NCI-H2196 (cell line): ENCODE data around the gene LIMS1.

Source experiments
- DNase-seq: peaks from one replicate; lab custom pipeline; 2025; ENCODE audit not compliant: unreplicated experiment; lab: John Stamatoyannopoulos, UW

LIMS1 gene

GRCh38 chr2:108613261-108614042, 79.2 kb downstream of the LIMS1 start:
- DNase-seq = no peak

DNA sequence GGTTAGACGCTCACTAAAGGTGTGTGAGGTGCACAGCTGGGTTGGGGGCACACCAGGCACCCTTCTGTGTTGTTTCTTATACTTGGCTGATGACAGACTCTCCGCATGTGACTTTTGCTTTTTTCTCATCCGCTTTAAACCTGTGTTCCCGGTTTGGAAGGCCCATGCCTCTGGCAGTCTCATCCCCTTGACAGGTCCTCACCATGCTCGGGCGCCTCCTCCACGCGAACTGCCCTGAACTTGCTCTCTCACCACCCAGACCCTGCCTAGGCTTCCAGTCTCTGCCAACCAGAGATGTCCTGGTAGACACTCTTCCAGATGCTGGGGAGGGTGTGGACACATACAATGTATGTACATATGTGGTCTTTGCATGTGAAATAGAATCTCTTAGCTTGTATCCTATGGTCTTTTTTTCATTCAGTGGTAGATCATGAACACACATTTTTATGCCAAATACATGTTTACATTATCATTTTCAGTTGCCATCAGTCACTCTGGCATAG, 79.8 kb downstream of the LIMS1 start:
- DNase-seq = no peak

GRCh38 chr2:108614659-108615058, 80.4 kb downstream of the LIMS1 start:
- no peak for DNase-seq

DNA sequence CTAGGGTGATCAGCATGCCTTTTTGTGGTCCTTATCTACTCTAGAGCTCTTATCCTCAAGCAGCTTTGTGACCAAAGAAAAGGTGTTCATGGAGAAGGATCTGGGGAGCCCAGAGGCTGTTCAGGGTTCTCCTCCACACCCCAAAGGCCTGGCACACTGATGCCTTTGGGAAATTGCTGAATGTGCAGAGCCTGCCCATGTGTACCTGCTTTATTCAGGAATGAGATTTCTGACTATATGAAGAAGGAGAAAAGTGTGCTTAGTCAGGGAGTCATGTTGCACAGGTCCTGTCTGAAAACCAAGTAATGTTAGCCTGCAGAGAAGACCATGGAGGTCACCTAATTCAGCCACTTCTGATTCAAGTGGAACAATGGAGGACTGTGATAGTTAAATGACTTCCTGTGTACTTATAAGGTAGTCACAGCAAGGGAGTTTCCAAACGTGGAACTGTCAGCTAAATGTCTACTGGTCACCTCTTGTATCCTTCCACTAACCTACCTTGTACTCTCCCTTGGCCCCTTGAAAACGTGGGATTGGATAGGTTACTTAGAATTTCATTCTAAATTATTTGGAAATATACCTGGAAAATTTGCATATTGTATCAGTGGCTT, 81.3 kb downstream of the LIMS1 start:
- peak; percentile 16 for DNase-seq

DNA sequence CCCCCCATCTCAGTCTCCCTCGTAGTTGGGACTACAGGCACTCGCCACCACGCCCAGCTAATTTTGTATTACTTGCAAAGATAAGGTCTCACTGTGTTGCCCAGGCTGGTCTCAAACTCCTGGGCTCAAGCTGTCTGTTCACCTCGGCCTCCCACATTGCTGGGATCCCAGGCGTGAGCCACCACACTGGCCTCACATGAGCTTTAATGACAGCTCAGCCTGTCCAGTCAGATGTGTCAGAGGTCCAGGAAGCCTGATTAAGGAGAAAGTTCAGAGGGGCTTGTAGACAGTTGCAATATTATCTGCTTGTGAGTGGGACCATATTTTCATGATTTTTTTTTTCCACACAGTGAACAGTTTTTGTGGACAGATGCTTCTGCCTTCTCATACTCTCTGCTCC, 82.0 kb downstream of the LIMS1 start:
- no peak for DNase-seq

- peak; percentile 67 for DNase-seq
Measured at GRCh38 chr2:108616751-108617161, 82.5 kb downstream of the LIMS1 start.

DNA sequence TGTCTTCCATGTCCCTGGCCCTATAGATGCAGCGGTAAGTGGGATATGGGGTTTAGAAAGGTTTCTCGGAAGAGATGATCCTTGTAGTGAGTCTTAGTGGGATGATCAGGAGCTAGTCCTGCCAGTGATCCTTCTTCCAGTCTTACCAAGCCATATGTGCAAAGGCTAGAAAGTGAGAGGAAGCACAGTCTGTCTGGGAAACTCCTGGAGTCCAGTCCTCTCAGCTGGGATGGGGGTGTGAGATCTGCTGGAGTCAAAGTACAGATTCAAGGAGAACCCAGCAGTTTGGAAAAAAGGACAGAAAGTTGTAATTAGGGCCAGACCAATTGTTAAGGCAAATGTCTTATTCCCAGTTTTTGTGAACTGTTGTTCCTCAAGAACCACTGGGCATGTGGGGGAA, 83.3 kb downstream of the LIMS1 start:
- DNase-seq = no peak

DNA sequence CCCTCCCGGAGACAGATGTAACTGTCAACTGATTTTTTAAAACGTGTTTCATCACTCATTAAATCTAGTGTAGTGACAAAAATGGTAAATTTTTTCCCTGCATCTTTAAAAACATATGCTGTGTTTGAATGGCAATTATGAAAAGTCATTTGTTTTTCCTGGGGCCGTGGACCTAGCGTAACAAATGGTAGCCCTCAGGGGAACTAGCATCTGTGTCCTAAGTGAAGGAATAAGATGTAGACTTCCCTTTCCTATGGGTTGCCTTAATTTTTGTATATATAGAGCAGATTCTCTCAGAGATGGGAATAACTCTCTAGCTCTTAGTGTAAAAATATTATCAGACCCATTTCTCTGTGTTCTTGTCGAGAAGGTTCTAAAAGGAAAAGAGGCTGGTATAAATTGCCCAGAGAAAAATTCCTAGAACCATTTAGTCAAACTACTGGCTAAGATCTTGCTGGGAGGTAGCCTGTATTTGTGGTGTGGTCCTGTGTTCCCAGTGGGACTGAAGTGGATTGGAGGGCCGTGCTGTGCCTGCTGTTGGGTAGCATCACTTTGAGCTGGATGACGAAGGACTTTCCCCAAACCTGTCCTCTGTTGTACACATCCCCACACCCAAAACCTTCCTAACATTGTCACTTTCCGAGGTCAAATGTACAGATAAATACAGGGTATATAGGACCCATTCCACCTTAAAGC, 85.8 kb downstream of the LIMS1 start:
- DNase-seq = no peak

DNA sequence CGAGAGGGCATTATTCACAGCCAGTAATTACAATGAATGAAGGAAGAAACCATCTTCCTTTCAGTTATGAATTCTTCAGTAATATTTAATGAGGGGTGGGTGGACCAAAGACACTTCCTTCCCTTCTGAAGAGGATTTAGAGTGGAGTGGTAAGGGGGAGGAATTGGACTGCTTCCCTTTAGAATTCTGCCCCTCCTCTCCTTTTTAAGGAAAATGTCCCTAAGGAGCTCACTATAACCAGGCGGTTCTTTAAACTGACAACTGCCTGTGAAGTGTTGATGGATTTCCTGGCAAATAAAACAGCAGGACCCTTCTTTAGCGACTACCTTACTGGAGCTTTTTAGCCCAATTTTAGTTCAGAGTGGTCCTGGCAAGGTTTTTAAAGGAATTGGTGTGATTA, 86.4 kb downstream of the LIMS1 start:
- DNase-seq = no peak

- peak; percentile 45 for DNase-seq
Measured at GRCh38 chr2:108621087-108621559, 86.9 kb downstream of the LIMS1 start.

DNA sequence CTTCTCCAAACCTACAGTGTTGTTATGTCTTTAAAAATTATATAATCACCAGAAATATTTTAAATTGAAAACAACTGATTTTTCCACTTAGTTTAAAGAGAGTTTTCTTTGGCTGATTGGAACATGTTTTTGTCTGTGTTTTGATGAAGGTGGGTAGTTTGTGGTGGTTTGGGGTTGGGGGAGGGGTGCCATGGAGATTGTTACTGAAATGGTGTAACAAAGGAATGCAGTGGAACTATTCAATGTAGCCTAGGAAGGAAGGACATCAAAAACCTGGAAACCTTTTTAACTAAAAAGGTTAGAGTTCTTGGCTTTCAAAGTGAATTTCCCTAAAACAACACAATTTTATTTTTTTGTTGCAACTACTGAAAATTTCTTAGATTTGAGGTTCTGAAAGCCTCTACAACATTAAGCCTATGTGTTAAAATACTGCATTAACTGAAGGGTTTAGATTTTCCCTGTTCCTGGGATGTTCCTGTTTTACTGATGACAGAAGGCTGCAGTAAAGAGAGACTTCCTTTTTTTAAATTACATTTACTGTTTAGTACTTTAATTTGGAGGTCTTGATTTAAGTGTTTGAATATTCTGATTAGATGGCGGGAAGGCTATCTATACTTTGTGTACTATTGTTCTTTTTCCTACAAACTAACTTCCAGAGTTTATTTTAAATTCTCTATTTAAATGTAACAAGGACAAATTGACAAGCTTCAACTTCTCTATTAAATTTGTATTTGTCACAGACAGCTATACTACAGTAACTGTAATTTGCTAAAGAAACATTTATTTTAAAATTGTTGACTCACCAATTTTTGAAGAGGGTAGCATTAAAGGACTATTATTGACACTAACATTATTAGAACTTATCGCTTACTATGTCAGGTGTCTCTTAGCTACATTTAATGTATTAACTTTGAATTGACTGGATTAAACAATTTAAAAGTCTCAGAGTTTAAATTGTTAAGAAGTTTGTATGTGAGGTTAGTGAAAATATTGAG, 87.7 kb downstream of the LIMS1 start:
- no peak for DNase-seq

DNA sequence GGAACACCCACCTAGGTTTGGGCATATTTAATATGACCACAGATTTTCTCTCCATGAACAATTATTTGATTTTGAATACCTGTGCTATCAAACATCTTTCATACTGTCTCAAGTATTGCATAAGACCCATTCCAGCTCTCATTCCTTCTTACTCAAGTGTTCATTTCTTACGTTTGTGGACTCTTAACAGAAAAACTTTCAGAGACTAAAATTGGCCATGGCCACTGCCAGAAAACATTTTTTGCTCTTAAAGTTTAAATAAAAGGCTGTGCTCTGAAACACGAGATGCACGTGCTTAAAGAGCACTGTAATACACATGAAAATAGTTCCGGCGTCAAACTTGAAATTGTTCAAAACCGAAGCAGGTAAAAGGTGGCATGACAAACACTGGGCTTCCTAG, 89.3 kb downstream of the LIMS1 start:
- DNase-seq = no peak

DNA sequence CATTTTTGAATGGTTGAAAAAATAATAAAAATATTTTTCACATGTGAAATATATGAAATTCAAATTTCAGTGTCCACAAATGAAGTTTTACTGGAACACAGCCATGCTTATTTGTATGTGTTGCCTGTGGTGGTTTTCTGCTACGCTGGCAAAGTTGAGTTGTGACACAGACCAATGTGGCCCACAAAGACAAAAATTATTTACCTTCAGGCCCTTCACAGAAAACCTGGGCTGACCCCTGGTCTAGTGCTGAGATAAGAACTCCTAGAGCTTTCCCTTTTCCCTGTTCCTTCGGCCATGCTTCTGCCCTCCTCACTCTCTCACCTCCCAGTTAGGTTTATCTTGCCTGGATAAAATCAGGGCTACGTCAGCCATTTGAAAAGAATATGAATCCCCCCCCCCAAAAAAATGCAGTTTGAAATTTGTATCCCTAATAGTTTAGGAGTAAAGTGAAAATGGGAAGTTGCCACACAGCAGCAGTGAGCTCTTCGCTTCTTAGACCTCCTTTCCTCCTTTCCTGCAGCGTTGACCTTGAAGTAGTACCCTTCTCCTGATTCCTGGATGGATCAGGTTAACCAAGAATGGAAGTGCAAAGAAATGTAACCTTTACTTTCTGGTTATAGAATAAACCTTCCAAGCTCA, 91.0 kb downstream of the LIMS1 start:
- DNase-seq = no peak

GRCh38 chr2:108625828-108626195, 91.5 kb downstream of the LIMS1 start:
- no peak for DNase-seq

- no peak for DNase-seq
Measured at GRCh38 chr2:108626995-108627394, 92.7 kb downstream of the LIMS1 start.

DNA sequence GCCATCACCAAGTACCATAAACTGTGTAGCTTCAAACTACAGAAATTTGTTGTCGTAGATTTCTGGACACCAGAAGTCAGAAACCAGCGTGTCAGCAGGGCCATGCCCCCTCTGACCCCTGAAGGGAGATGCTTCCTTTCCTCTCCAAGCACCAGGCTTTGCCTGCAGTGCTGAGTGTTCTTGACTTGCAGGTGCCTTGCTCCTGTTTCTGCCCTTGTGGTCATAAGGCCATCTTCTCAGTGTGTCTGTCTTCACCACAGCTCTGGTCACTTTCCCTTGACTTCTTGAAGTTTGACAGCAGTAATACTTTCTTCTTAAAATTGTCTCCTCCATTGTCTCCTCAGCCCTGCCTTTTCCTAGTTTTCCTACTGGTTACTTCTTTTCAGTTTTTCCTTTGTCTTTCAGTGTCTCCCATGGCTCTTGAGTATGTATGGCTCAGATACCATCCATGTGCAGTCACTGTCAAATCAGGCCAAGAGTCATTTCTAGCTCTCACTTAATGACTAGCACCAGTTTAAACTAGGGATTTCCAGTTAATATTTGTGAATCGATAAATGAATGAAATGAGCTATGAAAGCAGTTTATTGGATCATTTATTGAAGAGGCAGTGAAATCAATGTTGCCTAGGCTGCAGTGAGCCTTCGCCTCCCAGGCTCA, 93.8 kb downstream of the LIMS1 start:
- no peak for DNase-seq

DNA sequence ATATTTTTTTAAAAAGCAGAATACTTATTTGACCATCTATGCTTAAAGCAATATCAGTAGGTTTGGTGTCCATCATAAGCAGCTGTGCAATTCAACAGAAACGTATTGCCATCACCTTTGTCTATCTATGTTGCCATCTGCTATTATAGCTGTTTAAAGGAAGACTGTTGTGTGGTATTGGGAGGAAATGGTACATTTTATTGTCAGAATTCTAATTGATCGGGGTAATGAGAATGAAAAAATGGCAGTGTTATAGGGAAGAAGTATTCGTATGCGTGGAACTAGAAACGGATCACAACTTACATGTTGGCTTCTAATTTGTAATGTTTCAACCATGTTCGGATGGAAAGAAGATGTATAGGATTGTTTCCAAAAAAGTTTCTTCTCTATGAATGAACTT, 94.7 kb downstream of the LIMS1 start:
- DNase-seq = no peak

DNA sequence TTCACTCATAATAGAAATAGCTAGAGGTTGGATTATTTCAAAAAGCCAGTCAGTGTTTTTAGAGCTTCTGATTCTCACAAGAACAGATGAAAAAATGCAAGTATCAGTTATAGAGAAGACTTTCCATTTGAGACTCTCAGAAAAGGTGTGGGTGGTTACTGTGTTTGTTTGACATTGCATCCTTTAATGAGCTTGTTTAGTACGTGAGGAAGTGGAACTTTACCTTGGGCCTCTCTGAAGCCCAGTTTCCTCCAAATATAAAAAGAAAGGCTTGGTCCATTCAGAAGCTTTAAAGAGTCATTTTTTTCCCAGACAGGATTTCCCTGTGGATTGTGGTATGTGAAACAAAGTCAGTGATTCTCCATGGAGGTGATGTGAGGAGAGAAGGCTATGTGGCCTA, 95.1 kb downstream of the LIMS1 start:
- no peak for DNase-seq

DNA sequence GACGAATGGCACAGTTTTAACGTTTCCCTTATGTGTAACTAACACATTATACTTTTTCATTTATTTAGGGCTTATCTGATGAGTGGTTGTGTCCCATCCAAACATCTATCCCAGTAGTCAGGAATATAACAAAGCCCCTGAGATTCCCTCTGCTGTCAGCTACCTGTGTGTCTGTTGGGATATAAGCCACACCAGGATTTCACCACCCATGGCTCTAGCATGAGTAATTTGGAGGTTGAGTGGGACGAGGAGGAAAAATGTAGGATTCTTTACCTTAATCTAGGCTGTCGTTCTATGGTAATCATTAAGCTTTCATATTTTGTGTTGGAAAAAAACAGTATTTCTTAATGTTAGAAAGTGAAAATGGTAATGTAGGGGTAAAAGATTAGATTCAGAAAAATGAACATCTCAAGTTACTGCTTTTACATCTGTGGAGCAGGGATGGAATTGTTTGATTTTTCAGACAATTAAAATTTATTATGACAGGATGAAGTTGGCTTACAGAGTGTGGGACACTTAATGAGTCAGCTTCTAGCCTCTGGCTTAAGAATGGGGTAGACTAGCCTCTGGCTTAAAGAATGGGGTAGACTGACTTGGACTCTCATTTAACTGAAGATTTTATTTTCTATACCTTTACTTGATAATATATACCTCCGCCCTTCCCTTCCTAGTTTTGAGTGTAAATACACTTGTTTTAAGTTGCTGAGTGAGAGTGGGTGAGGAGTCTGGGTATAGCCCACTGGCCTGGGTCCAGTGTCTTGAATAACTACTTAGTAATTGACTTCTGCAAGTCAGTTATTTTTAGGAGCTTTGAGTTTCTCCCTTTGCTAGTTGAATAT, 96.5 kb downstream of the LIMS1 start:
- no peak for DNase-seq
